Suprapubic skin (tissue), 3 donors: ENCODE results near the gene SCAMP5.

ENCODE experiments used
- CTCF ChIP-seq, 2 donors: fragments of 200-600 bp in 1 of 2; fragments of 450-650 bp in 1 of 2; sonication (generic) in 1 of 2; IDR thresholded peaks; one replicate each; pipeline ENCODE4 v1.5.1; 2016 to 2019; ENCODE audit warnings: antibody characterized with exemption in 2 of 2, mild to moderate bottlenecking in 1 of 2, moderate library complexity in 1 of 2
- EP300 ChIP-seq: sonication (generic); formaldehyde crosslinking; IDR thresholded peaks from one replicate; pipeline ENCODE4 v1.6.1; 2017; ENCODE audit warnings: antibody characterized with exemption
- POLR2A ChIP-seq, 2 donors: fragments of 450-650 bp; IDR thresholded peaks; one replicate each; pipeline ENCODE4 v1.6.1; 2017; ENCODE audit warnings: antibody characterized with exemption in 2 of 2, mild to moderate bottlenecking in 2 of 2, moderate library complexity in 2 of 2

GRCh38 chr15:75068748-75069147 lies 73.4 kb downstream of the SCAMP5 start:
- no peak for TF ChIP-seq CTCF (IDR thresholded peaks at IDR 0.05)
- TF ChIP-seq POLR2A (IDR thresholded peaks at IDR 0.05) = no peak
- TF ChIP-seq EP300 = no peak
